ENCODE data around the gene INSR. TPM values are rescaled to one million over a fixed set of nuclear protein-coding genes. Genes with fewer than 3 reads are reported as not detected.

Gene INSR
- total and polyA plus RNA-seq, 2 of the 8 experiments (the other 6 are each of a cell fraction or from before 2014, with no cell fraction given) = 13.1 to 48.7 TPM

DNA sequence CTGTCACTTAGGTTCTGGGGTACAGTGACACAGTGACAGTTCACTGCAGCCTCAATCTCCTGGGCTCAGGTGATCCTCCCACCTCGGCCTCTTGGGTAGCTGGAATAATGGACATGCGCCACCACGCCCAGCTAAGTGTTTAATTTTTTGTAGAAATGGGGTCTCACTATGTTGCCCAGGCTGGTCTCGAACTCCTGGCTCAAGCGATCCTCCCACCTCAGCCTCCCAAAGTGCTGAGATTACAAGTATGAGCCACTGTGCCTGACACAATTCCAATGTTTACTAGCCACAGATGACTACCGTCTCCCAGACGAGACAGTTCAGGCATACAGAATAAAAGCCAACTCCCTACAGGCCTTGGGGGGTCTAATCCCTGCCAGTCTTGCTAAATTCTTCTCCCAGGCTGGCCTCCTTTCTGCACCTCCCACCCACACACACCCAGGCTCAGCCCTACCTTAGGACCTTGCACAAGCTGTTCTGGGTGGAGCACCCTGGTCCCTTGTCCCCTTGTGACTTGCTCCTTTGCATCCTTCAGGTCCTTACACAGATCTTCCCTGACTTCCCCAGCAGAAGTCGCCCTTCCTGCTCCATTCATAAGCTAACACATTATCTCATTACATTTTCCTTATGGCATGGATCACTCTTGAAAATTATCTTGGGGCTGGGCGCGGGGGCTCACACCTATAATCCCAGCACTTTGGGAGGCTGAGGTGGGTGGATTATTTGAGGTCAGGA lies 106.4 kb downstream of the INSR start (continued):
- TF ChIP-seq SIRT6 (IDR thresholded peaks at IDR 0.05; ENCODE audit: low read length) (no peak), ASH2L (IDR thresholded peaks at IDR 0.05; ENCODE audit: low read length) (no peak), ATF2 (IDR thresholded peaks at IDR 0.05; ENCODE audit: low read length) (no peak), USF2 (IDR thresholded peaks at IDR 0.05; ENCODE audit: low read length) (no peak)

Data from H1 (cell line).